Activated CD4-positive, alpha-beta T cell treated with anti-CD3 and anti-CD28 coated beads, Interleukin-2, amount 50 U/mL, for 24 hours (primary cell): ENCODE results near the gene GAN.
"Not testable (repeated sequence)": the region's sequence is repeated elsewhere in the genome, so short reads cannot be mapped to it uniquely, and the experiment has no call there.

Experiments
- DNase-seq, 2 donors: peaks; one replicate each; pipeline ENCODE4 v3.0.0-alpha.2; 2020; ENCODE audit warnings: low read depth in 1 of 2, low spot score in 1 of 2

The GAN gene

DNA sequence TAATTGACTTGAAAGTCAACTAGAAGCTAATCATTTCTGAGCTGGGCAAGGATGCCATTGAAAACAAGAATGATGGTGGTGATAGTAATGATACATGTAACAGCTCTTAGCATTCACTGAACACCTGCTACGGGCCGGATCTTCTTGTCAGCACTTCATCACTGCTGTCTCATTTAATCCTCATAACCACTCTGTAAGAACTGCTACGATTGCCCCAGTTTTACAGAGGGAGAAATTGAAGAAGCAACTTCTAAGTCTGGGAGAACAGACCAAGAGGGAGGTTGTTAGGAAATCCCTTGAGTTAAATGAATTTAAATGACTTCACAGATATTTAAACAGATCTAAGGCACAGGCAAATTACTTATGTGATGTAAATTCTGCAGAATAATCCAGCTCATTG lies 7.0 kb upstream of the GAN start:
- no peak for DNase-seq

- peak in 1 of 2 donors; percentile 41 for DNase-seq
These were observed 4.6 kb upstream of the GAN start for GRCh38 chr16:81310045-81310644.

GRCh38 chr16:81311762-81312161 lies 3.0 kb upstream of the GAN start:
- DNase-seq: no peak

- no peak for DNase-seq
These were observed 810 bp upstream of the GAN start for GRCh38 chr16:81313701-81314602.

GRCh38 chr16:81315271-81316175 lies 761 bp downstream of the GAN start:
- DNase-seq: peak in 1 of 2 donors; percentile 19

GRCh38 chr16:81316176-81316496 lies 1.4 kb downstream of the GAN start:
- no peak for DNase-seq

DNA sequence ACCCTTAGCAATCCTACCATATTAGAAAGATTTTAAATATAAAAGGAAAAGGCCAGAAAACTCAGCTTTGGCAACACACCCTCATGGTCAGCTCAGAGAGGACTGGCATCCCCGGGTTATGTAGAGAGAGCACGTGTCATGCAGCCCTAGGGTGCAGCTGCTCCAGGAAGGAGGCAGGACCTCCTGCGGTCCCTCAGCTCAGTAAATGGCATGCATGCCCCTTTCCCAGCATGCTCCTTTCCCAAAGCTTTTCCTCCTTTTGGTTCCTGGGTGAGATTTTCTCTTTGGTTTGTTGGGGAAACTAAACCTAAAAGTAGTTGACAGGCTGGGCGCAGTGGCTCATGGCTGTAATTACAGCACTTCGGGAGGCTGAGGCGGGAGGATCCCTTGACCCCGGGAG lies 3.9 kb downstream of the GAN start:
- DNase-seq: no peak

DNA sequence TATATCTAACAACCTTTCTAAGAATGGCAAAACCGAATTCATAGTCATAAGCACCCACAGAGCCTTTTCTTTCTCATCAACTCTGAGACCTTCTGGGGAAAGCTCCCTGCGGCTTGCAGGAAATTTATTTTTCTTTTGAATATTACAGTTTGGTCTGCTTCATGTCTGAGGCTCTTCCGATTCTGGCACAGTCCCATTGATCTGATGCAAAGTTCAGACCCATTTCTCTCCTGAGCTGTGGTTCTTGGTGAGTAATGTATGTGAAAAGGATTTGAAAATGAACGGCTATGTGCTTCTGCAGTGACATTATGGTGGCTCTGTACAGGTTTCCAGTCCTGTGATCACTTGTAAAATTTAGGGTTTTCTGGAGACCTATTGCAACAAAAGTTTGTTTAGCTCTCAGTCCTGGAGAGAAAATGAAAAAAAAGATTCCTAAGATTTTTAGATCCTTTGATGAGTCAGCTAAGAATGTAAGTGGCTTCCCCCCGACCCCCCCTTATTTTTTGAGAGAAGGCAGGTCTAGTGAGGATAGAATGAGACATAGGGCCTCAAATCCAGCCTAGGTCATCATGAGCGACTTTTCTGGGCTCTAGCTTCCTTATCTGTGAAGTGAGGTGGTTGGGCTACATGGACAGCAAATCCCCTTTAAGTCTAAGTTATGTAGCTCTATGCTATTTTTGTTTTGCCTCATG lies 4.6 kb downstream of the GAN start:
- no peak for DNase-seq

- no peak for DNase-seq
These were observed 6.3 kb downstream of the GAN start for GRCh38 chr16:81321039-81321438.

DNA sequence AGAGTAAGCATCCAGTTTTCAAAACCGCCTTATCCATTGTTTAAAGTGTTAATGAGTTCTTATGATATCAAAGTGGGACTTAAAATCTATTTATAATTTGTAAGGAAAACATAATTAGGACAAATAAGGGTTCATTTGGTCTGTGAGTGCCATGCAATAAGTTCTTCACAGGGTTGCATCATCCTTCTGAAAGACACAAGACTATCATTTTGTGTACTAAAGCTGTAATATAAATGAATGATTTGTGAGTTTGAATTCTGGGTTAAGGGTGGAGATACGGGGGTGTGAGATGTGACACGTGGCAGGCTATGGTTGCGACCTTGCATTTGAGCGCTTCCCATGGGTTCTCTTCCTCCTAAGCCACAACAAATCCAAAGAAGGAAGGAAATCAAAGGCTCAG lies 6.8 kb downstream of the GAN start:
- no peak for DNase-seq

- DNase-seq: no peak
These were observed 10.0 kb downstream of the GAN start for GRCh38 chr16:81324808-81325207.

GRCh38 chr16:81327011-81327410 lies 12.2 kb downstream of the GAN start:
- DNase-seq: no peak

DNA sequence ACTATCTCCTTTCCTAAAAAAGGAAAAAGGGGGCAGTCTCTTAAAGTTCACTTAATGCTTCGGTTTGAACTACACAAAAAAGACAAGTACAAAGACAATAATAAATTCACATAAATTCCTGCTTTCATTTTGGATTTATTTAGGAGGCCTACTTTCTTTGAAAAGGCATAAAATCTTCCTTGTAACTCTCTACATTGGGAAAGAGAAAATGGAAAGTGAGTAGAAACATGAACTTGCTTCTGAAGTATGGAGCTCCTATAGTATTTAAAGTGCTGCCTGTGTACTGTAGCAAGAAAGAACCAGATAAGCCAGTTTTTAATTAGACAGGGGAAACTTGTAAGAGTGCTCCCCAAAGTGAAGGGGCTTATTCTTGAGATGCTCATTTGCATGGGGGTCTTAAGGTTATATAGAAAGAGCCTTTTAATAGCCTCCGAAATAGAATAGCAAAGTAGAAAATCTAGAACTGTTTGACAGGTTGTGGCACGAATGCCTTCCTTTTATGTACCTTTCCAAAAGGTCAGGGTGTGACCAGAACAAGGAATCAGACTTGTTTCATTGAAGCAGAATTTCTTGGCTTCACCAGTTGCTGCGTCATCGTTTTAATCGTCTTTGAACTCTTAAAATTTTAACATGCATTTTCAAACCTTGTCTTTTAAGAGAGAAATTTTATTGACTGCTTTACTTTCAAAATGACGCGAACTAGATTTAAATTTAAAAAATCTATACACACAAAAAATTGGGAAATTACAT lies 12.9 kb downstream of the GAN start:
- DNase-seq: no peak

GRCh38 chr16:81329947-81330346 lies 15.2 kb downstream of the GAN start:
- no peak for DNase-seq

DNA sequence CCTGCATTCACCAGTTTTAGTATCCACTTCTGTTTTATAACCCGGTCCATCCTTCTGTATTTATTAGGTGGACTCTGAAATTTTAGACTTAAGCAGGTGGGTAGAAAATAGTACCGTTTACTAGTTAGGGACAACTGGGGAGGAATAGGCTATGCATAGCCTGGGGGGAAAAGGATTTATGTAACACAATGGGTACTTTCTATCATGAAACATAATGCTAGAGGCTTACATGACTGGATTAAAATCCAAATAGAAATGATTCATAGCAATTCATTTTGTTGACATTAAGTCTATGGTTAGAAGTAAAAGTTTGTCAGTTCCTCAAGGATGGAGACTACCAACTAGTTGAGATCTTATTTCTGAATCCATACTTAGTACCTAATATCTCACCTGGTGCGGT lies 18.6 kb downstream of the GAN start:
- DNase-seq: no peak

- no peak for DNase-seq
These were observed 20.9 kb downstream of the GAN start for GRCh38 chr16:81335669-81336068.

- no peak for DNase-seq
These were observed 22.3 kb downstream of the GAN start for GRCh38 chr16:81337097-81337496.

DNA sequence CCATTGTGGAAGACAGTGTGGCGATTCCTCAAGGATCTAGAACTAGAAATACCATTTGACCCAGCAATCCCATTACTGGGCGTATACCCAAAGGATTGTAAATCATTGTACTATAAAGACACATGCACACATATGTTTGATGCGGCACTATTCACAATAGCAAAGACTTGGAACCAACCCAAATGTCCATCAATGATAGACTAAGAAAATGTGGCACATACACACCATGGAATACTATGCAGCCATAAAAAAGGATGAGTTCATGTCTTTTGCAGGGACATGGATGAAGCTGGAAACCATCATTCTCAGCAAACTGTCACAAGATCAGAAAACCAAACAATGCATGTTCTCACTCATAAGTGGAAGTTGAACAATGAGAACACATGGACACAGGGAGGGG lies 30.4 kb downstream of the GAN start:
- not testable (repeated sequence) for DNase-seq

- no peak for DNase-seq
These were observed 32.7 kb downstream of the GAN start for GRCh38 chr16:81347425-81347824.

DNA sequence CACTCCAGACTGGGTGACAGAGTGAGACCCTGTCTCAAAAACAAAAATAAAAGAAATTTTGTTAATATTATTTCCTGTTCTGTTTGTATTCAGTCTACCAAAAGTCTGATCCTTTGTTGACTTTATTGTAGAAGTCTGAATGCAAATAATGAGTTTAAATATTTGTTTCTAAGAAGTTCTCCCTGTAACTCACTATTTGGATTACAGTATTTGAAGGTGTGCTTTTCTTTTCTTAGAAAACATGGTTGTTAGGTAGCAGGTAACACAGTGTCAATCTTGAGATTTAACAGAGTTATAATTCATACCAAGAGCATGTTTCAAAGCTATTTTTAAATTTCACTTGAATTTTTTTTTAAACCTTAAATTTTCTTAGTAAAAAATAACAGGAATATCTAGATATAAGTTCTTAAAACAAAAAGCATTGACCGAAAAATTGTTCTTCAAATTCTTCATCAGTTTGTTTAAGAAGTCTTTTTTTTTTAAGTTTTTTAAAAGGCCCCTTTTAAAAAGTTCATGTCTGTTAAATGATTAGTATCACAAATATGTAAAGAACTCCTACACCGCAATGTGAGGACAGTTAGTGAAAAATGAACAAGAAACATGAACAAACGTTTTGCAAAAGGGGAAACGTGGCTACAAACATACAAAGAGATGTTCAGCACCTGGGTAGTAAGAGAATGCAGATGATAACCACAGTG lies 35.0 kb downstream of the GAN start:
- DNase-seq: no peak
